Measurements from ENCODE around the gene CLRN1.

CLRN1 gene

DNA sequence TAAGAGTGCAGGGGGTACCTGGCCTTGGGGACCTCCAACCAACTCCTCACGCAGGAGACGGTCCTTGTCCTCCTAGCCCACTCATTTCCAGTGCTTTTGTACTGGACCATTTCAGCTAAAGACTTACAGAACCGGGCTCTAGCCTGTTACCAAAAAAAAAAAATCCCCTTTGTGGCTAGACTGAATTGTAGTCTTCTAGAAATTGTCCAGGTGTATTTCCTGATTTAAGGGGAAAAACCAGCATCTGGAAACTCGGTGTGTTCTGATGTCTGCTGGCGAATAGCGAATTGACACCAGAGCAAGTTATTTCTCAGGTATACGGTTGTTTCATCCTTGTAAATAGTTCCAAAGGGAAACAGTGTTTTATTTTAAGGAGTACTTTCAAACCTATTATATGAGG, 46.2 kb downstream of the CLRN1 start:
- no peak for DNase-seq (ENCODE audit: low read depth, low spot score)
- no peak overlapping the region for H3K27ac ChIP-seq

DNA sequence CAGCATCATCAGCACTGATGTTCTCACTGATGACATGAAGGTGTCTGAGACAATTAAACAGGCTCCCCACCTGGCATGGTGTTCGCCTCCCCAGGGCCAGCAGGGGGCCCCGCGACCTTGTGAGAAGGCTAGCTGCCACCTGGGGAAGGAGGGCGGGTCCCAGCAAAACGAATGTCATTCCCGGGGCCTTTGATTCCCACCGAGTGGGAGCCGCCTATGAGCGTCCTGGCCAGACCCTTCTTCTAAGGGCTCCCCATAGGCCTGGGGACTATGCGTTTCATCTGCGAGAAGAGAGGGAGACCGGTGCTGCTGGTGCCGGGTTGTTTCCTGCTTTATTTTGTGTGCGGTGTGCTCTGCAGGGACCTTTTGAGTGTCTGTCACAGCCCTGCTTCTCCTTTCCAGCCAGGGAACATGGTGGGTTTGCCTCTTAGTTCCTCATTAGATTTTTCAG, 46.8 kb downstream of the CLRN1 start:
- no peak overlapping the region for H3K27ac ChIP-seq
- DNase-seq (ENCODE audit: low read depth, low spot score) = no peak

DNA sequence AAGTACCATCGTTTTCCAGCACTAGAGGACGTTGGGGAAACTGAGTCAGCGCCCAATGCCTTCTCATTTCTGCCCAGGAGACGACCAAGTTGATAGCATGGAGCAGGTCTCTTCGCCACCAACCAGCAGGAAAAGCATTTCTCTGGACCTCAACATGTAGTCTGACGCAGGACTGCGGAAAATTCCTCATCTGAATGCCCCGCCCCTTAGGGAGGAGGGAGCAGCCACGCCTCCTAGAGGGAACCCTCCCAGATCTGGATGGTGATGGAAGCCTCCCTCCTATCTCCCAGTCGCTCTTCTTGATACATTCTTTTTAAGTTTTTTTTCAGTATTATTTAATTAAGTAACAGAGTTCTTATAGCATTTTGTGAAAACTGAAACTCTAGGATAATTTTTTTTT, 49.9 kb downstream of the CLRN1 start:
- no peak overlapping the region for H3K27ac ChIP-seq
- DNase-seq (ENCODE audit: low read depth, low spot score) = no peak

DNA sequence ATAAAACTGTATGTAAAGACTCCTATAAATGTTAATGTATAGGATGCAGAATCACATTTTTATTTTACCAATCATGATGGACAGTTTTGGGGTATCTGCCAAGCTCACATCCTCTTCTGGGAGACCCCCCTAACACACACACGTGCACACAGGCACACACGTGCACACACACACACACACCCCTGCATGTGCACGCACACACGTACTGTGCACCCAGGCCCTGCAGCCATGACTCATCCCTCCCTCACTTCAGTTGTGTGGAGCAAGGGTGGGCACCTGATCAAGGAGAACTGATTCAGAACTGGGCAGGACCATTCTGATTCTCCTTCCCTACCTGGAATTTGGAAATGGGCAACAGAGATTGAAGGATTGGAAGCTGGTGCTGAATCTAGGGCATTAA, 51.3 kb downstream of the CLRN1 start:
- no peak overlapping the region for H3K27ac ChIP-seq
- DNase-seq (ENCODE audit: low read depth, low spot score) = no peak

DNA sequence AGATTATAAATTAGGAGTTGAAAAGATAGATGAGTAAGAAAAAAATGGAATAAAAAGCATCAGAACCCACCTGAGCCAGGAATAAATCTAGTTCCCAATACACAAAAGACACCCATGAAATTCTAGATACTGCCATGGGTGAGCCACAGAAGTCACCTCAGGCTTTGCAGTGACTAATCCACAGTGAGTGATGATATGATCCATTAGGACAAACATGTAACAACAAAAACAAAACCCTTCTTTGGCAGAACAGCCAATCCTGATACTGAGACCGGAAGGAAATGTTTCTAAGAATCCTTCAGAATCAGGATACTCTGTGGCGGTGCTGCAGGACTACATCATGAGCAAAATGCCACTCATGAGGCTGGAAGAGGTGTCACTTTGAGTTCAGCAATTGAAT, 52.3 kb downstream of the CLRN1 start:
- no peak overlapping the region for H3K27ac ChIP-seq
- no peak for DNase-seq (ENCODE audit: low read depth, low spot score)

DNA sequence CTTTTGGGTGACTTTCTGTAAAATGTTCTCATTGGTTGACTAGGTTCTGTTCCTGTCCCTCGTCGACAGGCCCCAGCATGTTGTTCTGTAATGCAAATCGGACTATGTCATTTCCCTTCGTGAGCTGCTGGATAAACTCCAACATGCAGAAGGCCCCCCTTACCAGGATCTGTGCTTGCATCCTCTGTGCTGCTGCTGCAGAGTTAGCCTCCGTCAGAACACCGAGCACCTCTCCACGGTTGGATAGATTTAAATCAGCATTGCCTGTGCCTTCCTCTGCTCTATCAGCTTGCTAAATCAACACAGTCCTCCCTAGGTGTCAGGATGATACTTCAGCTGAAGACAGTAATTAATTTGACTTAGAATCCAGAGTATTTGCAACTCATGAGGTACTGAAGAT, 54.6 kb downstream of the CLRN1 start:
- no peak for DNase-seq (ENCODE audit: low read depth, low spot score)
- H3K27ac ChIP-seq = no peak overlapping the region

DNA sequence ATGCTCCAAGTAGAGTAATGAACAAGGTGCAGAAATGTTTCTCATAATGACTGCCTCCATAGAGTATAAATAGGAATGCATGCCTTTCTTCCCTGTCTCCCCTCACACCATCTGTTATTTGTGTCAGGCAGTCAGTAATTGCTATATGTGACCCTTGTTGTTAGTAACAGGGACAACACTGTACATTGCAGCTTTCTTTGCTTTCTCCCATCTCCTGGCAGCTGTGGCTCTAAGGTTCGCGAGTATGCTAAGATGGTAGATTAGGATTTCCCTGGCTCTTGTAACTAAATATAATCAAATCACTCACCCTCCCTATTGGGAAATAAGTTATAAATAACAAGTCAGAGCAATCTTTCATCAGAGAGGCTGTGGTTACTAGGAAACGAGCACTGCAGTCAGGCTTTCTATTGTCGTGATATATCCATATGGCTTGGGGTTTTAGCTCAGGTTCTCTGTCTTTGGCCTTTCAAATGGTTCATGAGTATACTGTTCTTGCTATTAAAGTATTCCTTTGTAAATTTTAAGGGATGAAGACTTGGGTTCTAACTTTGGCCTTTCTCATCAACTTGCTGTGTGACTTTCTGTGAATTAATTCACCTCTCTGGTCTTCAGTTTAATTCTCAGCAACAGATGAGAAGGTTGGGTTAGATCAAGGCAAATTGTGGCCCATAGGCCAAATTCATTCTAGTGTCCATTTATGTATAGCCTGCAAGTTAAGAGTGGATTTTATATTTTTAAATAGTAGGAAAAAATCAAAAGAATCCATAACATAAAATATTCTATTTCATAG, 59.2 kb downstream of the CLRN1 start:
- H3K27ac ChIP-seq = no peak overlapping the region
- DNase-seq (ENCODE audit: low read depth, low spot score) = no peak

DNA sequence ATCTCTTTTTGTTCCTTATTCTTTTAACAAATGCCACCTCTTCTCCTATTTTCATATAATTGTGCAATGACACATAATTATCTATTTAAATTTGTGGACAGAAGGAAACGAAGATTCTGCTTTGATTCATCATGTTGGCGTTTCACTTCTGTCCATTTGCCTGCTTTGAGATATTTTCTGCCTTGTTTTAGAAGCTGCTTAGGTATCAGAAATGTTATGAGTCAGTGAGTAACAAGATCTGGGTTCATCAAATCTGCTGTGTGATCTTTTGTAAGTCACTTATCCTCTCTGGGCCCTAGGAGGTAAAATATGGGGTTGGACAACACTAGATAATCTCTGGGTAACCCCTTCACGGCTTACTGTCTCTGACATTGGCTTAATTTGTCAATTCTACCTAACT, 60.0 kb downstream of the CLRN1 start:
- no peak for DNase-seq (ENCODE audit: low read depth, low spot score)
- H3K27ac ChIP-seq = no peak overlapping the region

DNA sequence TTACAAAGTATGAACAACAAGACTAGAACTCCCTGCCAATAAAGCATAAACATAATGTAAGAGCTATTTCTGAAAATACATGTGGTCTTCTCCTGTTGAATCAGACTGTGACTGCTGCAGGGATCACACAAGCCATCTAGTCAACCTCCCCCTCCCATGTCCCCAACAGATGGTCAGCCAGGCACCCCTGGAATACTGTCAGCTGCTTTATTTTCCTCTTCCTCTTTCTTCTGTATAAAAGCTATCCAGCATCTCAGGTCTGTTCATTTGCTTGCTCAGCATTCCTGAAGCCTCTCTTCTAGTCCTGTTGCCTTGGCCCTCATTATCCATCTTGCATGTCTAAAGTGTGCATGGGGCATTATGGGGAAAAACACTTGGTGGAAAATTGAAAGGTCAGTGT, 60.8 kb downstream of the CLRN1 start:
- no peak overlapping the region for H3K27ac ChIP-seq
- no peak for DNase-seq (ENCODE audit: low read depth, low spot score)

DNA sequence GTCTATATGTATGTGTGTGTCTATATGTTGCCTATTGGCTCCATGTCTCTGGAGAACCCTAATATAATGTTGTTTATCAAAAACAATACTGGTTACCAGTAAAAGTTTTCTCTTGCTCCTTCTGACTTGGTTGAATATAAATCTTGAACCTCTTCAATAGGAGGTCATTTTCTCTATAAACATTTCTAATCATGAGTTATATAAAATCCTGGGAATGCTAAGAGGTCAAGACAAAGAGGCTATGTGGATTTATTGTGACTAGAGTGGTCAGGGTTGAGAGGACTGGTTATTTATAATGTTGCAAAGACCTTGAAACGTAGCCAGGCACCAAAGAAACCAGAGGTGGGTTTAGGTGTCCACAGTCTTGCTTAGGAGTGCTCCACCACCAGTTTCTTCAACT, 66.1 kb downstream of the CLRN1 start:
- DNase-seq (ENCODE audit: low read depth, low spot score) = no peak
- H3K27ac ChIP-seq = no peak overlapping the region

DNA sequence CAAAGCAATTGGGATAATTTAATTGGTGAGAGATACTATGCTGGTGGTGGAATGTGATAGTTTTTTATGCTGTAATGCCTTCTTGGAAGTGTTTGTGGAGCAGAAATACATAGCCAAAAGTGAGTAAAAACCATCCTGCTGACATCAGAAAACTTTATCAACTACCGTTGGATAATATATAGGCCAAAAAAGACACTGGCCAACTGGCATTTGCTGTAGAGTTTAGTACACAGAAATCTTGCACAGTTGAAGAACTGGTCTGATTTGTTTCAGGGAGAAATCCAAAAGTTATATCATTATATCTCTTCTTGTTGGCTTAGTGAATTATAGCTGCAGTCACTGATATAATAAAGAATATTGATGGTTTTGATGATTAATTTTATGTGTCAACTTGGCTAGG, 66.8 kb downstream of the CLRN1 start:
- no peak overlapping the region for H3K27ac ChIP-seq
- no peak for DNase-seq (ENCODE audit: low read depth, low spot score)

DNA sequence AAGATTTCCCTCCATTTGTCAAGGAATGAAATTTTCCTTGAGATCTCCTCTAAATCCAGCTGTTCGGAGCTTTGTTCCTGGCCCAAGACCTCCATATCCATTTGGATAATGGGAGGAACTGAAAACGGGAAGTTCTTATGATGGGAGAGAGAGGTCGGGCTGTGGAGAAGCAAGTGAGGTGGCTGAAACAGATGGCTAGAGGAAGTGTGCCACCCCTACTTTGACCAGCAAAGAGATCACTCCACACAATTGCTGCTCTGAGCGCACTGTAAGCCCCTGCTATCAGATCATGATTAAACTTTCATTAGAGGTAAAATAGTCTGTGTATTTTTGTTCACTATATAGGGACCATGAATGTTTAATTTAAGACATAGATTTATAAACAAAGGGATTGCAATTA, 67.2 kb downstream of the CLRN1 start, which contains the start of gene MINDY4B:
Gene MINDY4B, minus strand, starts transcription at position 101 of the 400 bp plus-strand sequence. Its CDS starts 0 bp downstream, at position 101.
- DNase-seq (ENCODE audit: low read depth, low spot score) = no peak
- H3K27ac ChIP-seq = no peak within 1 kb of the TSS

DNA sequence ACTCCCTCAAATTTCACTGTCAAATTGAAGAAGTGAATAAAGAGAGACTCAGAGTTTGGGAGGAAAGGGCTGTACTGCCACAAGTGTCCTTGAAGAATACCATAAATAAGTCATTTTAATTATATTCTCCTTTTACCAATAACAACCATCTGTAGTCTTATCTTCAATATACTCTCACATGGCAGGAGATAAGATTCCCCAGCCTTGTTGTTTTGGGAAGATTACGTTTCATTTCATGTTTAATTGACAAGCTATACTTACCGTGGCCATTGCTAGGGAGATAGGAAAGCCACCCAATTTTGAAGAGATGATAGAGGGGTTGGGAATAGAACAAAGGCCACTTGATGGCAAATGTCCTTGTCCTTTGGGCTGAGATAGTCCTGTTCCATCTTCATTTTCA, 69.5 kb downstream of the CLRN1 start:
- DNase-seq (ENCODE audit: low read depth, low spot score) = no peak
- no peak overlapping the region for H3K27ac ChIP-seq

DNA sequence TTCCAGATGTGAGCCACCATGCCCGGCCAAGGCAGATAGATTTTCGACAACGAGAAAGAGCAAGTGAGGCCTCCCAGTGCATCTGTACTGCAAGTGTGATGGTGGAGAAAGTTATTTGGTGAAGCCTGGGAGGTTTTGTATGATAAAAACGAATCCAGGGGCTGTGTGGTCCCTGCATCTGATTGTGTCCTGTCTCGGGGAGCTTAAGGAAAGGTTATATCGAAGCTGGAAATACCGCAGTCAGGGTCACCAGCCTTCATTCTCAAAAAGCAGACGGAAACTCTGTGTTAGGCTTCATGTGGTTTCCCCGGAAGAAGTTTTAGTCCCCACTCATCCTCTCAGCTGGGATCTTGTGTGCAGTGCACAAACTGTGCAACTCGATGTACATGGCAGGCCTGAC, 70.7 kb downstream of the CLRN1 start:
- no peak for DNase-seq (ENCODE audit: low read depth, low spot score)
- no peak overlapping the region for H3K27ac ChIP-seq

DNA sequence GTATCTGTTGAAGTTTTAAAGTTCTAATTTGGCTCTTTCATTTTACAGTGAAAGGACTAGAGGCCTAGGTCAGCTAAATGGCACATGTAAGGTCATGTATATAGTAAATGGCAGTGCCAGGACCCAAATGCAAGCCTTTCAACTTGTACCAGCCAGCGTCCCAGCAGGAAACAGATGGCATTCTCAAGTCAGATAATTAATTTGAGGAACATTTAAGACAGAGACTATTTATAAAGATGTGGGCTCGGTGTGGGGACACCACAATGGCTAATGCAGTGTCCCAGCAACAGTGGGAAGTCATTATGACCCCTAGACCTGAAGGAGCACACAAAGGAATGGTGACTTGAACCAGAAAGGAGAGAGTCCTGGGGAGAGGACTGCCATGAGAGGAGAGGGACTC, 73.4 kb downstream of the CLRN1 start:
- no peak for DNase-seq (ENCODE audit: low read depth, low spot score)
- H3K27ac ChIP-seq = no peak overlapping the region

DNA sequence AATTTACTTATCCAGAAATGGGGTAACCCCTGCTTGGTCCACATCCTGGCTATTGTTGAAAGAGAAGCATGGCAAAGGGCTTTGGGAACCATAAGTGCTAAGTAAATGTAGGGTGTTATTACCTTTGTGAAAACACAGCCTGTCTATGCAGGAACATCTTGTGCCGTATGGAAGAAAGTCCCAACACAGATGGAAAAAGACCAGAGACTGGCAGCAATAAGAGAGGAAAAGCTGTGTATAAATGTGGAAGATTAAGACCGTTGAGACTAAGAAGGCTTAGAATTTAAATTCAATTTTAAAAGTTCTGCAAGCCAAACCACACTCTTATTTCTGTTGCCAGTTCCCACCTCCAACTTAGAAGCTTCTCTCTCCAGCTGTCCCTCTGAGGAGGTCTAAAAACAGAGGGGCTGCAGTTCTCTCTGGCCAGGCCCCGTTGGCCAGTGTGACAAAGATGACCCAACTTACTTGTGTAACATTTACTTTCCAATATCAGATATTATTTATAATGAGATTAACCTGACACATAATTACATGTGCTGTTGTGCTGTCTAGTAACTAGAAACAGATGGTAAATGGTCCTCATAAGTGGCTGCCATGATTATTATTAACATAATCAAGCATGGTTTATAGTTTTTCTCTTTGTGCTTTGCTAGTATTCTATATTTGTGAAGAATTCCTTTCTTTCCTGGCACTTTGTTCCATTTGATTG, 74.3 kb downstream of the CLRN1 start:
- no peak for DNase-seq (ENCODE audit: low read depth, low spot score)
- H3K27ac ChIP-seq = no peak overlapping the region

DNA sequence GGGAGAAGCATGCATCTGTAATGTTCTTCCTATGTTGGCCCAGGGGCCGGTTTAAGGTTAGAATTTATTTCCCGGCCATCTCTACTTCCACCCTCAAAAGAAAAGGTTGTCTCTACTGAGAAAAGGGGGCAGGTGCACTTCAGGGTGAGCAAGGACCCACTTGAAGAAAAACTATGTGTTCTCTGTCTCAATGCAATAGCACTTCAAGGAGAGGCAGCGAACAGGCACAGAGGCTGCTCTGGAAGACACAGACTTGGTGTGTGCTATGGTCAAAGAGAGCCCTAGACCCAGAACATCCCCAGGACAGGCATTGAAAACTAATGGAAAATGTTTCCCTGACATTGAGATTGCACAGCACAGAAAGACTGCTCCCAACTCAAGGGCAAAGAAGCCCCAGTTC, 74.9 kb downstream of the CLRN1 start:
- no peak overlapping the region for H3K27ac ChIP-seq
- no peak for DNase-seq (ENCODE audit: low read depth, low spot score)

DNA sequence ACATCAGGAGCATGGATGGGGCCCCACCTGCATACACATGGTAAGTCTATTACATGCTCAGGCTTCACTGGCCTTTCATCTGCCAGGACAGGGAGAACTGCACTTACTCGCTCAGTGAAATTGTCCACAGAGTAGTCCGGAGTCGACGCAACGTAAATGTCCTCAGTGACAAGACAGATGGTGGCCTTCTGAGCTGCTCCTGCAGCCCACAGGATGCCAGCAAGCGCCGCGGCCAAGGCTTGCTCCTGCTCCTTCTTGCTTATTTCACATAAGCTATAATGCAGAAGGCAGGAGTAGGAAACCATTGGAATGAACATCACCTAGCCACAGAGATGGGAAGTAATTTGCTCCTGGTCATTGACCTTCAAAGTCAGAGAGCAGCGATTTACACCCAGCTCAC, 81.7 kb downstream of the CLRN1 start:
- no peak for DNase-seq (ENCODE audit: low read depth, low spot score)
- no peak overlapping the region for H3K27ac ChIP-seq

DNA sequence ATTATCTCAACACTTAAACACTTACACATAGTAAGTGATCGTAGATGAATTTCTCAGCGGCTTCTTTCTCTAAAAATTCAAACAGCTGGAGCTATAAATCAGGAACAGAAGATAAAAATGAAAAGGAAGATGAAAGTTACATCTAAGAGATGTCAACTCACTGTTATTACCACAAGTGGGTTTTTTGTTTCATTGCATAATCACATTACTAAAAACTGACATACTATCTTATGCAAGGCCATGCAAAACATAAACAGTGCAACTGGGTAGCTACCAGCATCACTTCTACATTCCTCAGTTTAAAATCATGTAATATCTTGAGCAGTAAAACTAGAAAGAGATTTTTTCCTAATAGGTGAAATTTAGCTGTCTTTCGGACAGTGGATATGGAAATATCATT, 82.2 kb downstream of the CLRN1 start:
- no peak for DNase-seq (ENCODE audit: low read depth, low spot score)
- H3K27ac ChIP-seq = no peak overlapping the region

DNA sequence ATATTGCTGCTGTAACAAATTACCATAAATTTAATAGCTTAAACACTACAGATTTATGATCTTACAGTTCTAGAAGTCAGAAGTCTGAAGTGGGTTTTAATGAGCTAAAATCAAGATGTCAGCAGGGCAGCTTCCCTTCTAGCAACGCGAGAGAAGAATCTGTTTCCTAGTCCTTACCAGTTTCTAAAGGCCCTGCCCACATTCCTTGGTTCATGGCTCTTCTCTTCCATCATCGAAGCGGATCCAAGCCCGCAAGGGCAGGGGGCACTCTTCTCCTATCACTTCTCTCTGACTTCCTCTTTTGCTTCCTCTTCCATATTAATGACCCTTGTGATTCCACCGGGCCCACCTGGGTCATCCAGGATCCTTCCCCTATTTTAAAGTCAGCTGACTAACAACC, 83.4 kb downstream of the CLRN1 start:
- no peak for DNase-seq (ENCODE audit: low read depth, low spot score)
- no peak overlapping the region for H3K27ac ChIP-seq

DNA sequence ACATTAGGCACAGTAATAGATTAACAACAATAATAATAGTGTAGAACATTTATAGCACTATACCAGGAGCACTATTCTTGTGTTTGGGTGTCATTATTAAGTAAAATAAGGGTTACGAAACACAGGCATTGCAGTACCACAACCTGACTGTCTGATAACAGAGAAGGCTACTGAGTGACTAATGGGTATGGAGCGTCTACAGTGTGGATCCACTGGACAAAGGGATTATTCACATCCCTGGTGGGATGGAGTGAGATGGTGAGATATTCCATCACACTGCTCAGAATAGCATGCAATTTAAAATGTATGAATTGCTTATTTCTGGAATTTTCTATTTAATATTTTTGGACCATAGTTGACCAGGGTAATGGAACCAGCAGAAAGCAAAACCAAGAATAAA, 85.5 kb downstream of the CLRN1 start:
- no peak for DNase-seq (ENCODE audit: low read depth, low spot score)
- H3K27ac ChIP-seq = no peak overlapping the region

DNA sequence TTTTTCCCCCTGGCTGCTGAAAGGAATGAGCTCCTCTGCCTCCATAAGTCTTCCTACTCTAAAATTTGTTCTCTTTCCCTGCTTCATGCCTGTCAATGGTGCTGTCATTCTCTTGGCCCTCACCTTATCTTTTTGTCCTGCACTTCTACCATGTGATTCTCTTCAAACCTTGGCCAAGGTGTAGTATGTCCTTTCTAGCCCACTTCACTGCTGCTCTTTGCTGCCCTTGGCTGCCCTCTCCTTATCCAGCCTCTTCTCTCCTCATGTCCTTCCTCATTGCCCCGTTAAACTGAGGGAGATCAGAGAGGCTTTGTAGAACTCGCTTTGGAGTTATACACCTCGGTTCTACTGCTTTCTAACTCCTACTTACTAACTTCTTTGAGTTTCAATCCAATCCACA, 87.0 kb downstream of the CLRN1 start:
- DNase-seq (ENCODE audit: low read depth, low spot score) = no peak
- no peak overlapping the region for H3K27ac ChIP-seq
